Endothelial cell of umbilical vein (primary cell): ENCODE measurements around the gene PLXNB3. TPM values are rescaled to one million over a fixed set of nuclear protein-coding genes. Genes with fewer than 3 reads are reported as not detected.

ENCODE experiments used
- BruUV-seq: library from RNA; stranded (reverse); fragments of 400-500 nt; replicated peaks from 2 replicates; lab custom pipeline; 2021; lab: Mats Ljungman, UMichigan
- CTCF ChIA-PET: fragments of 300-600, 350-600 bp; sonication (Branson Sonifier 250); formaldehyde crosslinking; loops from one replicate; lab custom pipeline; 2021; ENCODE audit warnings: antibody characterized with exemption, inconsistent platforms; lab: Charles Lee
- POLR2A ChIA-PET: fragments of 300-600, 350-600 bp; sonication (Branson Sonifier 250); formaldehyde crosslinking; loops from one replicate; lab custom pipeline; 2021; ENCODE audit warnings: antibody characterized with exemption, inconsistent platforms; lab: Charles Lee
- DNase-seq: peaks from one replicate; pipeline ENCODE4 v3.0.0-alpha.2; 2011; ENCODE audit warnings: low read depth, low spot score
- FAIRE-seq: peaks from 2 replicates; lab custom pipeline; 2011; peaks lifted over from hg19 to GRCh38; lab: Jason Lieb, UNC
- H2AFZ ChIP-seq: 2 replicates; pipeline ENCODE4 v1.6.0; 2012; ENCODE audit warnings: low read depth, low read length, control low read depth, inconsistent platforms
- H3K27ac ChIP-seq: 2 replicates; pipeline ENCODE4 v1.5.1; 2011; ENCODE audit warnings: low read depth, mild to moderate bottlenecking, control low read depth, low read length, moderate library complexity; ENCODE audit not compliant: insufficient read depth
- H3K27me3 ChIP-seq, 2 experiments: 2 replicates each; pipeline versions ENCODE4 v1.6.0 to v1.6.1; 2011; ENCODE audit warnings: low read length in 2 of 2, mixed read lengths in 1 of 2; ENCODE audit not compliant: control insufficient read depth in 2 of 2, insufficient read depth in 2 of 2
- H3K36me3 ChIP-seq, 2 experiments: 2 replicates in 1 of 2; 3 replicates in 1 of 2; pipeline ENCODE4 v1.5.1; 2011; ENCODE audit warnings: low read length in 2 of 2, mild to moderate bottlenecking in 1 of 2, moderate library complexity in 1 of 2; ENCODE audit not compliant: control insufficient read depth in 2 of 2, insufficient read depth in 2 of 2; ENCODE audit errors: extremely low read depth in 1 of 2
- H3K4me1 ChIP-seq: 3 replicates; pipeline ENCODE4 v1.5.1; 2011; ENCODE audit warnings: mild to moderate bottlenecking, low read length; ENCODE audit not compliant: control insufficient read depth, insufficient read depth; ENCODE audit errors: extremely low read depth
- H3K4me2 ChIP-seq: 2 replicates; pipeline ENCODE4 v1.6.1; 2011; ENCODE audit warnings: low read length, control low read depth, mixed read lengths; ENCODE audit not compliant: insufficient read depth
- H3K4me3 ChIP-seq, 3 experiments: fragments of 200-600 bp in 1 of 3; sonication (generic), shearing (Covaris generic) in 1 of 3; replicated peaks in 1 of 3; 2 replicates each; pipeline ENCODE4 v1.5.1; 2011 to 2016; ENCODE audit warnings: control low read depth in 3 of 3, low read length in 3 of 3, mild to moderate bottlenecking in 2 of 3, inconsistent platforms in 1 of 3, low read depth in 1 of 3, moderate library complexity in 1 of 3; ENCODE audit not compliant: insufficient read depth in 1 of 3
- H3K79me2 ChIP-seq: 2 replicates; pipeline ENCODE4 v1.6.0; 2012; ENCODE audit warnings: low read length, inconsistent platforms; ENCODE audit not compliant: control insufficient read depth, insufficient read depth
- H3K9ac ChIP-seq: replicated peaks from 2 replicates; pipeline ENCODE3; 2011; ENCODE audit warnings: low read length, control low read depth; ENCODE audit not compliant: insufficient read depth; ENCODE audit errors: extremely low read depth
- H3K9me1 ChIP-seq: replicated peaks from 3 replicates; pipeline ENCODE4 v1.6.0; 2011; ENCODE audit warnings: mild to moderate bottlenecking, low read length; ENCODE audit not compliant: control insufficient read depth, insufficient read depth; ENCODE audit errors: extremely low read depth
- H3K9me3 ChIP-seq: replicated peaks from 2 replicates; pipeline ENCODE4 v1.5.1; 2012; ENCODE audit warnings: low read length, inconsistent platforms; ENCODE audit not compliant: control insufficient read depth, insufficient read depth
- H4K20me1 ChIP-seq: replicated peaks from 2 replicates; pipeline ENCODE3; 2011; ENCODE audit warnings: mild to moderate bottlenecking, low read length; ENCODE audit not compliant: control insufficient read depth, insufficient read depth; ENCODE audit errors: extremely low read depth
- EZH2 ChIP-seq: IDR thresholded peaks from 2 replicates; pipeline ENCODE4 v1.6.1; 2012; ENCODE audit warnings: borderline replicate concordance, low read depth, mild to moderate bottlenecking, moderate library complexity, low read length, inconsistent platforms; ENCODE audit not compliant: severe bottlenecking
- FOS ChIP-seq: IDR thresholded peaks from 2 replicates; pipeline ENCODE4 v1.6.1; 2011; ENCODE audit warnings: mild to moderate bottlenecking, low read length, moderate library complexity, borderline replicate concordance; ENCODE audit not compliant: insufficient read depth
- POLR2A ChIP-seq: IDR thresholded peaks from 2 replicates; pipeline ENCODE4 v1.6.1; 2012; ENCODE audit warnings: low read depth, mild to moderate bottlenecking, control low read depth, low read length
- POLR2AphosphoS5 ChIP-seq: IDR thresholded peaks from 2 replicates; pipeline ENCODE4 v1.6.1; 2012; ENCODE audit warnings: low read depth, mild to moderate bottlenecking, control low read depth, low read length, moderate library complexity; ENCODE audit not compliant: insufficient read depth
- dilution Hi-C: fragments of 300-500 bp; cut with MboI; formaldehyde crosslinking; loops from one replicate; pipeline ENCODE4 v1.15.0; 2019; ENCODE audit warnings: low sequenced_read_pairs; ENCODE audit not compliant: extremely low pct_ligation_motif_present
- intact Hi-C: fragments of 100-400 bp; cut with micrococcal nuclease; formaldehyde crosslinking; loops from one replicate; pipeline ENCODE4 v1.10.0; 2022
- polyA plus RNA-seq, 4 experiments: library from polyadenylated mRNA; depleted of rRNA in 3 of 4; stranded (reverse) in 3 of 4; unstranded in 1 of 4; fragments of >200 nt; gene quantifications; 2 replicates each; pipeline versions ENCODE4 v1.2.1 to v1.2.3, GENCODE V29; 2011 to 2012; ENCODE audit warnings: missing spikeins in 1 of 4
- total RNA-seq: library from RNA; stranded (reverse); gene quantifications from 2 replicates; pipeline ENCODE4 v1.2.3, GENCODE V29; 2021
- TF ChIP-seq, protein P1 (sequence below), 2 donors: IDR thresholded peaks; 1 replicate in 1 of 2; 2 replicates in 1 of 2; pipeline ENCODE4 v1.5.1; 2011; ENCODE audit warnings: low read length in 2 of 2, mild to moderate bottlenecking in 2 of 2, moderate library complexity in 2 of 2, control low read depth in 1 of 2, inconsistent platforms in 1 of 2, low read depth in 1 of 2; ENCODE audit not compliant: insufficient read depth in 1 of 2; ENCODE audit errors: extremely low read depth in 1 of 2

The PLXNB3 gene
- total and polyA plus RNA-seq, 2 donors (not counting 3 experiments of a cell fraction or from before 2014, with no cell fraction given) = 19.0 to 31.4 TPM

DNA sequence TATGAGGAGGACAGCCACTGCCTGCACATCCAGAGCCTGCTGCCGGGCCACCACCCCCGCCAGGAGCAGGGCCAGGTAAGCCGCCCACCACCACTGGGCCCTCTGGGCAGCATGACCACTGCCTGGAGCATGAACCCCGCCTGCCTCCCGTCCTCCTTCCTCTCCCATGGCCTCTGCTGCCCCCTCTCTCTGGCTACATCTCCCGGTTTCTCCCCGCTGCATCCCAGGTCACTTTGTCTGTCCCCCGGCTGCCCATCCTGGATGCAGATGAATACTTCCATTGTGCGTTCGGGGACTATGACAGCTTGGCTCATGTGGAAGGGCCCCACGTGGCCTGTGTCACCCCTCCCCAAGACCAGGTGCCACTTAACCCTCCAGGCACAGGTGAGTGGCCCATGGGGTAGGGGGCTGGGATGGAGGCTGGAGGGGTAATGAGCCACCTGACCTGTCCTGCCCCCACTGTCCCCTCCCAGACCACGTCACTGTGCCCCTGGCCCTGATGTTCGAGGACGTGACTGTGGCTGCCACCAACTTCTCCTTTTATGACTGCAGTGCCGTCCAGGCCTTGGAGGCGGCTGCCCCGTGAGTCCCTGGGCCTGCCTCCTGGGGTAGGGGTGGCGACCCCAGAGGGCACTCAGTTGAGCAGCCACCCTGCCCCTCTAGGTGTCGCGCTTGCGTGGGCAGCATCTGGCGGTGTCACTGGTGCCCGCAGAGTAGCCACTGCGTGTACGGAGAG lies 6.0 kb downstream of the PLXNB3 start:
- FAIRE-seq (no peak), DNase-seq (no peak)
- BruUV-seq = no TSS peak
- H2AFZ ChIP-seq = no peak overlapping the region
- H3K9me3 ChIP-seq = no peaks in the 10 kb centered on the region
- CTCF ChIA-PET = no interaction called here
- no peaks in the 10 kb centered on the region for H3K79me2 ChIP-seq
- TF ChIP-seq, protein P1, sequence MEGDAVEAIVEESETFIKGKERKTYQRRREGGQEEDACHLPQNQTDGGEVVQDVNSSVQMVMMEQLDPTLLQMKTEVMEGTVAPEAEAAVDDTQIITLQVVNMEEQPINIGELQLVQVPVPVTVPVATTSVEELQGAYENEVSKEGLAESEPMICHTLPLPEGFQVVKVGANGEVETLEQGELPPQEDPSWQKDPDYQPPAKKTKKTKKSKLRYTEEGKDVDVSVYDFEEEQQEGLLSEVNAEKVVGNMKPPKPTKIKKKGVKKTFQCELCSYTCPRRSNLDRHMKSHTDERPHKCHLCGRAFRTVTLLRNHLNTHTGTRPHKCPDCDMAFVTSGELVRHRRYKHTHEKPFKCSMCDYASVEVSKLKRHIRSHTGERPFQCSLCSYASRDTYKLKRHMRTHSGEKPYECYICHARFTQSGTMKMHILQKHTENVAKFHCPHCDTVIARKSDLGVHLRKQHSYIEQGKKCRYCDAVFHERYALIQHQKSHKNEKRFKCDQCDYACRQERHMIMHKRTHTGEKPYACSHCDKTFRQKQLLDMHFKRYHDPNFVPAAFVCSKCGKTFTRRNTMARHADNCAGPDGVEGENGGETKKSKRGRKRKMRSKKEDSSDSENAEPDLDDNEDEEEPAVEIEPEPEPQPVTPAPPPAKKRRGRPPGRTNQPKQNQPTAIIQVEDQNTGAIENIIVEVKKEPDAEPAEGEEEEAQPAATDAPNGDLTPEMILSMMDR (IDR thresholded peaks at IDR 0.05; ENCODE audit: extremely low read depth in 1 of 2, insufficient read depth in 1 of 2, low read depth in 1 of 2, low read length in 2 of 2) = no peak
- TF ChIP-seq POLR2A (no peak), EZH2 (no peak), POLR2AphosphoS5 (no peak), FOS (no peak)
- H3K9ac ChIP-seq = no peak overlapping the region
- H4K20me1 ChIP-seq = no peaks in the 10 kb centered on the region
- POLR2A ChIA-PET = no interaction called here
- H3K36me3 ChIP-seq = peaks cover 0 to 17% of the 10 kb centered on the region in 2 experiments
- no peak overlapping the region for H3K4me2 ChIP-seq
- H3K27ac ChIP-seq = no peak overlapping the region
- dilution Hi-C loops = no loop called here
- intact Hi-C loops = loop anchor here (10.0 kb wide), 1 partner anchor 275 kb away; no protein-coding TSS in a partner anchor
- no peaks in the 10 kb centered on the region for H3K9me1 ChIP-seq
- H3K4me1 ChIP-seq = peaks cover 12% of the 10 kb centered on the region
- H3K27me3 ChIP-seq = no peaks in the 10 kb centered on the region
- no peak overlapping the region for H3K4me3 ChIP-seq
